Posterior vena cava (tissue), 2 donors: ENCODE data around the gene YEATS2. TPM values are rescaled to one million over a fixed set of nuclear protein-coding genes. Genes with fewer than 3 reads are reported as not detected.
"Not testable (repeated sequence)": the region's sequence is repeated elsewhere in the genome, so short reads cannot be mapped to it uniquely, and the experiment has no call there.

Experiments used
- DNase-seq: peaks from one replicate; pipeline ENCODE4 v3.0.0-alpha.2; 2020; ENCODE audit warnings: low spot score
- intact Hi-C, 2 donors: fragments of 100-400 bp; cut with DNase I; formaldehyde crosslinking; loops; one replicate each; pipeline versions ENCODE4 v1.14.1 to v1.14.2; 2022 to 2023
- total RNA-seq, 2 donors: library from RNA; stranded (reverse); fragmentation: NEBNext Ultra II Directional; extraction: Animal tissue kit (Norgen Biotek cat#: 25700); gene quantifications; one replicate each; pipeline ENCODE4 v1.2.1, GENCODE V29; 2021
- donor health status: DM: yes; HTN: yes; CAD: no.
- donor health status: DM: yes; HTN: yes; CAD: no.

The YEATS2 gene
- total RNA-seq, 2 donors from 2014 or later: 20.8 to 23.6 TPM

- intact Hi-C loops: loop anchor here (10.0 kb wide), 2 partner anchors 282 to 302 kb away; no protein-coding TSS in a partner anchor
- DNase-seq: no peak
Observed at GRCh38 chr3:183766745-183767606, 69.4 kb downstream of the YEATS2 start.

GRCh38 chr3:183768114-183768513 is 70.5 kb downstream of the YEATS2 start:
- intact Hi-C loops: loop anchor here (10.0 kb wide), 2 partner anchors 283 to 303 kb away; no protein-coding TSS in a partner anchor
- DNase-seq: no peak

GRCh38 chr3:183769453-183769852 is 71.9 kb downstream of the YEATS2 start:
- intact Hi-C loops: loop anchor here (10.0 kb wide), 2 partner anchors 285 to 305 kb away; no protein-coding TSS in a partner anchor
- DNase-seq: no peak

- intact Hi-C loops: no loop called here
- DNase-seq: no peak
Observed at GRCh38 chr3:183774631-183775030, 77.0 kb downstream of the YEATS2 start.

- no peak for DNase-seq
- intact Hi-C loops: no loop called here
Observed at GRCh38 chr3:183775781-183776180, 78.2 kb downstream of the YEATS2 start.

GRCh38 chr3:183776451-183776850 is 78.9 kb downstream of the YEATS2 start:
- intact Hi-C loops, DNase-seq: not testable (repeated sequence)

GRCh38 chr3:183777016-183777618 is 79.5 kb downstream of the YEATS2 start:
- intact Hi-C loops: no loop called here
- DNase-seq: no peak

- intact Hi-C loops: no loop called here
- DNase-seq: no peak
Observed at GRCh38 chr3:183779896-183780465, 82.4 kb downstream of the YEATS2 start.

GRCh38 chr3:183781246-183781645 is 83.6 kb downstream of the YEATS2 start:
- intact Hi-C loops: no loop called here
- DNase-seq: no peak

- DNase-seq: no peak
- intact Hi-C loops: loop anchor here in 1 of 2 donors (1.0 kb wide), 1 partner anchor 15 kb away; no protein-coding TSS in a partner anchor
Observed at GRCh38 chr3:183782576-183783276, 85.1 kb downstream of the YEATS2 start.

GRCh38 chr3:183784503-183784902 is 86.9 kb downstream of the YEATS2 start:
- intact Hi-C loops, DNase-seq: not testable (repeated sequence)

GRCh38 chr3:183789826-183790225 is 92.2 kb downstream of the YEATS2 start:
- no peak for DNase-seq
- intact Hi-C loops: no loop called here

GRCh38 chr3:183790700-183791099 is 93.1 kb downstream of the YEATS2 start:
- intact Hi-C loops: no loop called here

GRCh38 chr3:183792976-183793375 is 95.4 kb downstream of the YEATS2 start:
- intact Hi-C loops: no loop called here
- DNase-seq: no peak

More at GRCh38 chr3:183790700-183791099, 93.1 kb downstream of the YEATS2 start:
- no peak for DNase-seq

GRCh38 chr3:183794452-183794851 is 96.9 kb downstream of the YEATS2 start:
- intact Hi-C loops: no loop called here
- DNase-seq: no peak

- intact Hi-C loops: no loop called here
- no peak for DNase-seq
Observed at GRCh38 chr3:183796372-183796771, 98.8 kb downstream of the YEATS2 start.

- intact Hi-C loops: loop anchor here in 1 of 2 donors (1.0 kb wide), 1 partner anchor 16 kb away; no protein-coding TSS in a partner anchor
- no peak for DNase-seq
Observed at GRCh38 chr3:183797996-183798395, 100.4 kb downstream of the YEATS2 start.

- DNase-seq: no peak
- intact Hi-C loops: no loop called here
Observed at GRCh38 chr3:183799461-183799860, 101.9 kb downstream of the YEATS2 start.

- DNase-seq: no peak
Observed at GRCh38 chr3:183800243-183800863, 102.8 kb downstream of the YEATS2 start.

More at GRCh38 chr3:183800243-183800863, 102.8 kb downstream of the YEATS2 start:
- intact Hi-C loops: no loop called here
